ENCODE results near the gene LIPT2.

LIPT2 gene

GRCh38 chr11:74466916-74467885, 26.3 kb downstream of the LIPT2 start, which contains the start of gene KCNE3:
TSS of gene KCNE3 (minus strand) at chr11:74467549. CDS start at chr11:74457563, 9,986 bp downstream.
- DNase-seq (ENCODE audit: low spot score), result no peak

- DNase-seq (ENCODE audit: low spot score), result no peak
Observed at GRCh38 chr11:74465291-74465708, 28.2 kb downstream of the LIPT2 start.

GRCh38 chr11:74464746-74465145, 28.8 kb downstream of the LIPT2 start:
- no peak for DNase-seq (ENCODE audit: low spot score)

GRCh38 chr11:74463216-74463615, 30.3 kb downstream of the LIPT2 start:
- no peak for DNase-seq (ENCODE audit: low spot score)

- DNase-seq (ENCODE audit: low spot score), result no peak
Observed at GRCh38 chr11:74462631-74463030, 30.9 kb downstream of the LIPT2 start.

GRCh38 chr11:74462009-74462408, 31.5 kb downstream of the LIPT2 start:
- no peak for DNase-seq (ENCODE audit: low spot score)

- DNase-seq (ENCODE audit: low spot score), result no peak
Observed at GRCh38 chr11:74460481-74461154, 32.9 kb downstream of the LIPT2 start.

- DNase-seq (ENCODE audit: low spot score), result no peak
Observed at GRCh38 chr11:74460065-74460464, 33.5 kb downstream of the LIPT2 start.

GRCh38 chr11:74459584-74459983, 33.9 kb downstream of the LIPT2 start:
- DNase-seq (ENCODE audit: low spot score), result no peak

GRCh38 chr11:74457356-74457755, 36.2 kb downstream of the LIPT2 start:
- no peak for DNase-seq (ENCODE audit: low spot score)

GRCh38 chr11:74453373-74453975, 40.0 kb downstream of the LIPT2 start:
- peak; percentile 58 for DNase-seq (ENCODE audit: low spot score)

GRCh38 chr11:74452366-74452765, 41.2 kb downstream of the LIPT2 start:
- no peak for DNase-seq (ENCODE audit: low spot score)

GRCh38 chr11:74450318-74450717, 43.2 kb downstream of the LIPT2 start:
- no peak for DNase-seq (ENCODE audit: low spot score)

GRCh38 chr11:74449369-74449931, 44.1 kb downstream of the LIPT2 start:
- DNase-seq (ENCODE audit: low spot score), result peak; percentile 62

- no peak for DNase-seq (ENCODE audit: low spot score)
Observed at GRCh38 chr11:74447720-74448119, 45.8 kb downstream of the LIPT2 start.

- DNase-seq (ENCODE audit: low spot score), result no peak
Observed at GRCh38 chr11:74446532-74446938, 47.0 kb downstream of the LIPT2 start.

- no peak for DNase-seq (ENCODE audit: low spot score)
Observed at GRCh38 chr11:74444173-74444826, 49.2 kb downstream of the LIPT2 start.

GRCh38 chr11:74443071-74443864, 50.3 kb downstream of the LIPT2 start:
- DNase-seq (ENCODE audit: low spot score), result no peak

- no peak for DNase-seq (ENCODE audit: low spot score)
Observed at GRCh38 chr11:74442636-74443035, 50.9 kb downstream of the LIPT2 start.

Data from activated CD4-positive, alpha-beta T cell treated with anti-CD3 and anti-CD28 coated beads, Interleukin-2, Interleukin-4, amounts not matched to agents 100 ng/mL and 50 ng/mL, durations not matched to agents 16 hours and 8 hours (primary cell).